ENCODE measurements around the gene PRIM2.
"Not testable (repeated sequence)": the region's sequence is repeated elsewhere in the genome, so short reads cannot be mapped to it uniquely, and the experiment has no call there.

DNA sequence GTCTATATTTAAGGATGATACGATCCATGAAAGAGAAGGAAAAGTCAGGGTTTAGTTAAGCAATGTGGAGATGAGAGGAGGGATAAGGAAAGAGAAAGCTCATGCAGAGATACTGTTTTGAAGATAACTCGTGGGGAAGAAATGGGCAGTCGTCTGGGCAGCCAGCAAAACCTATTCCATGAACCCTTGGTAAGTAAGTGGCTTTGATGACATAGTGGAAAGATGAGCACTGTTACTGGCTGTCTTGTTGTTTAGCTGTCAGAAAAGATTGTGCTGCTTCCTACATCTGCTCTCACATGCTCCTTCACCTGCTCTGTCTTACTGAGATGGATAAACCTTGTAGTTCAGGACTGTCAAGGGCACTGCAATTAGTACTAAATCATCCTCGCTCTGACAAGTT is 143.6 kb downstream of the PRIM2 start:
- TF ChIP-seq ZNF8 (CRISPR knock-in tag; IDR thresholded peaks at IDR 0.05); ZNF565 (CRISPR knock-in tag; conservative IDR thresholded peaks at IDR 0.05; ENCODE audit: low read depth); RARB (CRISPR knock-in tag; IDR thresholded peaks at IDR 0.05); SNAI2 (CRISPR knock-in tag; IDR thresholded peaks at IDR 0.05); ZNF70 (CRISPR knock-in tag; IDR thresholded peaks at IDR 0.05); ARNTL (CRISPR knock-in tag; IDR thresholded peaks at IDR 0.05; ENCODE audit: borderline replicate concordance, low read depth); TOX (CRISPR knock-in tag; IDR thresholded peaks at IDR 0.05; ENCODE audit: borderline replicate concordance): not testable (repeated sequence)
- TF ChIP-seq, protein P1, sequence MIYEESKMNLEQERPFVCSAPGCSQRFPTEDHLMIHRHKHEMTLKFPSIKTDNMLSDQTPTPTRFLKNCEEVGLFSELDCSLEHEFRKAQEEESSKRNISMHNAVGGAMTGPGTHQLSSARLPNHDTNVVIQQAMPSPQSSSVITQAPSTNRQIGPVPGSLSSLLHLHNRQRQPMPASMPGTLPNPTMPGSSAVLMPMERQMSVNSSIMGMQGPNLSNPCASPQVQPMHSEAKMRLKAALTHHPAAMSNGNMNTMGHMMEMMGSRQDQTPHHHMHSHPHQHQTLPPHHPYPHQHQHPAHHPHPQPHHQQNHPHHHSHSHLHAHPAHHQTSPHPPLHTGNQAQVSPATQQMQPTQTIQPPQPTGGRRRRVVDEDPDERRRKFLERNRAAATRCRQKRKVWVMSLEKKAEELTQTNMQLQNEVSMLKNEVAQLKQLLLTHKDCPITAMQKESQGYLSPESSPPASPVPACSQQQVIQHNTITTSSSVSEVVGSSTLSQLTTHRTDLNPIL (CRISPR knock-in tag; IDR thresholded peaks at IDR 0.05; ENCODE audit: low read depth): not testable (repeated sequence)
- TF ChIP-seq, protein P2, sequence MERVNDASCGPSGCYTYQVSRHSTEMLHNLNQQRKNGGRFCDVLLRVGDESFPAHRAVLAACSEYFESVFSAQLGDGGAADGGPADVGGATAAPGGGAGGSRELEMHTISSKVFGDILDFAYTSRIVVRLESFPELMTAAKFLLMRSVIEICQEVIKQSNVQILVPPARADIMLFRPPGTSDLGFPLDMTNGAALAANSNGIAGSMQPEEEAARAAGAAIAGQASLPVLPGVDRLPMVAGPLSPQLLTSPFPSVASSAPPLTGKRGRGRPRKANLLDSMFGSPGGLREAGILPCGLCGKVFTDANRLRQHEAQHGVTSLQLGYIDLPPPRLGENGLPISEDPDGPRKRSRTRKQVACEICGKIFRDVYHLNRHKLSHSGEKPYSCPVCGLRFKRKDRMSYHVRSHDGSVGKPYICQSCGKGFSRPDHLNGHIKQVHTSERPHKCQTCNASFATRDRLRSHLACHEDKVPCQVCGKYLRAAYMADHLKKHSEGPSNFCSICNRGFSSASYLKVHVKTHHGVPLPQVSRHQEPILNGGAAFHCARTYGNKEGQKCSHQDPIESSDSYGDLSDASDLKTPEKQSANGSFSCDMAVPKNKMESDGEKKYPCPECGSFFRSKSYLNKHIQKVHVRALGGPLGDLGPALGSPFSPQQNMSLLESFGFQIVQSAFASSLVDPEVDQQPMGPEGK (CRISPR knock-in tag; IDR thresholded peaks at IDR 0.05; ENCODE audit: borderline replicate concordance): not testable (repeated sequence)
- TF ChIP-seq, protein P3, sequence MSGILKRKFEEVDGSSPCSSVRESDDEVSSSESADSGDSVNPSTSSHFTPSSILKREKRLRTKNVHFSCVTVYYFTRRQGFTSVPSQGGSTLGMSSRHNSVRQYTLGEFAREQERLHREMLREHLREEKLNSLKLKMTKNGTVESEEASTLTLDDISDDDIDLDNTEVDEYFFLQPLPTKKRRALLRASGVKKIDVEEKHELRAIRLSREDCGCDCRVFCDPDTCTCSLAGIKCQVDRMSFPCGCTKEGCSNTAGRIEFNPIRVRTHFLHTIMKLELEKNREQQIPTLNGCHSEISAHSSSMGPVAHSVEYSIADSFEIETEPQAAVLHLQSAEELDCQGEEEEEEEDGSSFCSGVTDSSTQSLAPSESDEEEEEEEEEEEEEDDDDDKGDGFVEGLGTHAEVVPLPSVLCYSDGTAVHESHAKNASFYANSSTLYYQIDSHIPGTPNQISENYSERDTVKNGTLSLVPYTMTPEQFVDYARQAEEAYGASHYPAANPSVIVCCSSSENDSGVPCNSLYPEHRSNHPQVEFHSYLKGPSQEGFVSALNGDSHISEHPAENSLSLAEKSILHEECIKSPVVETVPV (CRISPR knock-in tag; IDR thresholded peaks at IDR 0.05): not testable (repeated sequence)
- TF ChIP-seq, protein P4, sequence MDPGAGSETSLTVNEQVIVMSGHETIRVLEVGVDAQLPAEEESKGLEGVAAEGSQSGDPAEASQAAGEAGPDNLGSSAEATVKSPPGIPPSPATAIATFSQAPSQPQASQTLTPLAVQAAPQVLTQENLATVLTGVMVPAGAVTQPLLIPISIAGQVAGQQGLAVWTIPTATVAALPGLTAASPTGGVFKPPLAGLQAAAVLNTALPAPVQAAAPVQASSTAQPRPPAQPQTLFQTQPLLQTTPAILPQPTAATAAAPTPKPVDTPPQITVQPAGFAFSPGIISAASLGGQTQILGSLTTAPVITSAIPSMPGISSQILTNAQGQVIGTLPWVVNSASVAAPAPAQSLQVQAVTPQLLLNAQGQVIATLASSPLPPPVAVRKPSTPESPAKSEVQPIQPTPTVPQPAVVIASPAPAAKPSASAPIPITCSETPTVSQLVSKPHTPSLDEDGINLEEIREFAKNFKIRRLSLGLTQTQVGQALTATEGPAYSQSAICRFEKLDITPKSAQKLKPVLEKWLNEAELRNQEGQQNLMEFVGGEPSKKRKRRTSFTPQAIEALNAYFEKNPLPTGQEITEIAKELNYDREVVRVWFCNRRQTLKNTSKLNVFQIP (CRISPR knock-in tag; IDR thresholded peaks at IDR 0.05; ENCODE audit: borderline replicate concordance, low read depth): not testable (repeated sequence)
